ENCODE results near the gene MACROD2.

Gene MACROD2

DNA sequence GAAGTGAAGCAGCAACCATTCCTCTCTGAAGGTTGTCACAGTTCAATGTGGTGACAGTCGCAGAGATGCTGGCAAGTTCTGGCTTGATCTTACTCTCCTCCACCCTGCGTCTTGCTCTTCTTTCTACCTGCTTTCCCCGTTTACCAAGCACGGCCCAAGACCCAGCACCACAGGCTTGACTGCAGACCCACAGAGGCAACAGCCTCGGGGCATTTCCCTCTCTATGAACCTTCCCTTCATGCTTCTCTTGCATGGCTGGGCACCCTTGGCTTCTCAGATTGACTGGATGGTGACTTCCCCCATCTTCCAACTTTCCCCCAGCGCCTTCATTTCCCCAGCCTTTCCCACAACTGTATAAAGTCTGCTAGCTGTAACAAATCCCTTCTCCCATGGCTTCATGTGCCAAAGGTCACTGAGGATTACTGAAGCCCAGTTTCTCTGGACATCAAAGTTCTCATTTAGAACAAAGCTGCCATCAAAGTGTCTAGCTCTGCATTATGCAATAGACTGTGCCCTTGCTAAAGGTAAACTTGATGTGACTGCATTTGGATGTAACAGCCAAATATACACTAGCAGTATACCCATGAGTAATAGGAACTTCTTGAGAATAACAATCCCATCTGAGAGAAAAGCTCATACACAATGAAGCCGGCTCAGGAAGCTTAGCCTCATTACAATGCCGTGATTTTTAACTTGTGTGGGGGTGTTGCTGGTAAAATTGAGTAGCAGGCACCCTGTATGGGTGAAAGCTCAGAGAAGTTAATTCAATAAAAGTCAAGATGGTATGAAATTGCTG, 1065.1 kb downstream of the MACROD2 start:
- TF ChIP-seq ZNF398 (tag by site-specific recombination; IDR thresholded peaks at IDR 0.05), result no peak
- no peak for TF ChIP-seq KLF8 (tag by site-specific recombination; IDR thresholded peaks at IDR 0.05)
- no peak for TF ChIP-seq IKZF3 (tag by site-specific recombination; IDR thresholded peaks at IDR 0.05)
- no peak for TF ChIP-seq ZFP3 (tag by site-specific recombination; IDR thresholded peaks at IDR 0.05; ENCODE audit: low read depth)
- no peak for TF ChIP-seq ZNF155 (tag by site-specific recombination; IDR thresholded peaks at IDR 0.05)
- TF ChIP-seq, protein P1, sequence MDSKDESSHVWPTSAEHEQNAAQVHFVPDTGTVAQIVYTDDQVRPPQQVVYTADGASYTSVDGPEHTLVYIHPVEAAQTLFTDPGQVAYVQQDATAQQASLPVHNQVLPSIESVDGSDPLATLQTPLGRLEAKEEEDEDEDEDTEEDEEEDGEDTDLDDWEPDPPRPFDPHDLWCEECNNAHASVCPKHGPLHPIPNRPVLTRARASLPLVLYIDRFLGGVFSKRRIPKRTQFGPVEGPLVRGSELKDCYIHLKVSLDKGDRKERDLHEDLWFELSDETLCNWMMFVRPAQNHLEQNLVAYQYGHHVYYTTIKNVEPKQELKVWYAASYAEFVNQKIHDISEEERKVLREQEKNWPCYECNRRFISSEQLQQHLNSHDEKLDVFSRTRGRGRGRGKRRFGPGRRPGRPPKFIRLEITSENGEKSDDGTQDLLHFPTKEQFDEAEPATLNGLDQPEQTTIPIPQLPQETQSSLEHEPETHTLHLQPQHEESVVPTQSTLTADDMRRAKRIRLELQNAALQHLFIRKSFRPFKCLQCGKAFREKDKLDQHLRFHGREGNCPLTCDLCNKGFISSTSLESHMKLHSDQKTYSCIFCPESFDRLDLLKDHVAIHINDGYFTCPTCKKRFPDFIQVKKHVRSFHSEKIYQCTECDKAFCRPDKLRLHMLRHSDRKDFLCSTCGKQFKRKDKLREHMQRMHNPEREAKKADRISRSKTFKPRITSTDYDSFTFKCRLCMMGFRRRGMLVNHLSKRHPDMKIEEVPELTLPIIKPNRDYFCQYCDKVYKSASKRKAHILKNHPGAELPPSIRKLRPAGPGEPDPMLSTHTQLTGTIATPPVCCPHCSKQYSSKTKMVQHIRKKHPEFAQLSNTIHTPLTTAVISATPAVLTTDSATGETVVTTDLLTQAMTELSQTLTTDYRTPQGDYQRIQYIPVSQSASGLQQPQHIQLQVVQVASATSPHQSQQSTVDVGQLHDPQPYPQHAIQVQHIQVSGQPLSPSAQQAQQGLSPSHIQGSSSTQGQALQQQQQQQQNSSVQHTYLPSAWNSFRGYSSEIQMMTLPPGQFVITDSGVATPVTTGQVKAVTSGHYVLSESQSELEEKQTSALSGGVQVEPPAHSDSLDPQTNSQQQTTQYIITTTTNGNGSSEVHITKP (tag by site-specific recombination; IDR thresholded peaks at IDR 0.05), result no peak
- no peak for TF ChIP-seq RBAK (tag by site-specific recombination; IDR thresholded peaks at IDR 0.05)
- TF ChIP-seq ZNF791 (tag by site-specific recombination; IDR thresholded peaks at IDR 0.05), result no peak
- no peak for TF ChIP-seq ZNF121 (tag by site-specific recombination; IDR thresholded peaks at IDR 0.05)
- TF ChIP-seq ZNF48 (tag by site-specific recombination; IDR thresholded peaks at IDR 0.05), result no peak
- TF ChIP-seq ZNF707 (tag by site-specific recombination; IDR thresholded peaks at IDR 0.05), result no peak
- no peak overlapping the region for H3K4me3 ChIP-seq (ENCODE audit: low read depth, low read length)
- ChIA-PET CTCF (interaction anchor here (0.6 kb wide), 1 partner anchor 17 kb away, joined by 3 read pairs; no protein-coding TSS in a partner anchor), POLR2A (interaction anchor here (0.7 kb wide), 1 partner anchor 20 kb away, joined by 3 read pairs; no protein-coding TSS in a partner anchor)
- H3K9me3 ChIP-seq (ENCODE audit: control insufficient read depth, insufficient read depth, low read depth, low read length), result no peaks in the 10 kb centered on the region
- H3K27ac ChIP-seq (ENCODE audit: extremely low read depth, low read depth, low read length), result no peak overlapping the region
- no peaks in the 10 kb centered on the region for H3K4me1 ChIP-seq (ENCODE audit: control insufficient read depth, insufficient read depth, low read length)
- no peaks in the 10 kb centered on the region for H3K36me3 ChIP-seq (ENCODE audit: control insufficient read depth in 2 of 2, insufficient read depth in 1 of 2, low read length in 2 of 2)

DNA sequence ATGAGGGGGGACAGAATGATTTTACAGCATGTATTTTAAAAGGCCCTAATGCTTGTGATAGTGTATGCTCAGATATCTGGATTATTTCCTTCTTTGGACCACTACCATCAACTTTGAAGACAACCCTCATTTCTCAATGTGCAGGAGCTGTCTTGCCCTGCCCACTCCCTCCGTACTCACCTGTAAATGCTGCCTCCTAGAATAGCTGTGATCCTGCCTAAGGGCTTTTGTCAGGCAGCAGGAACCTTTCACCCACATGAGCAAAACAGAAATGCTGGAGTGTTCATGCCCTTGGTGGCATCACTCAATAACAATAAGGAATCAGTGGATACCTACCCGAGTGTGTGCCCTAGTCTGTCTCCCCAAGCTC, 1065.7 kb downstream of the MACROD2 start:
- ChIA-PET CTCF (interaction anchor here (0.6 kb wide), 1 partner anchor 16 kb away, joined by 3 read pairs; no protein-coding TSS in a partner anchor), POLR2A (interaction anchor here (0.7 kb wide), 1 partner anchor 20 kb away, joined by 3 read pairs; no protein-coding TSS in a partner anchor)
- H3K4me3 ChIP-seq (ENCODE audit: low read depth, low read length), result no peak overlapping the region
- H3K9me3 ChIP-seq (ENCODE audit: control insufficient read depth, insufficient read depth, low read depth, low read length), result no peaks in the 10 kb centered on the region
- H3K4me1 ChIP-seq (ENCODE audit: control insufficient read depth, insufficient read depth, low read length), result no peaks in the 10 kb centered on the region
- H3K36me3 ChIP-seq (ENCODE audit: control insufficient read depth in 2 of 2, insufficient read depth in 1 of 2, low read length in 2 of 2), result no peaks in the 10 kb centered on the region
- no peak for TF ChIP-seq ZFHX2 (tag by site-specific recombination; conservative IDR thresholded peaks at IDR 0.05)
- no peak for TF ChIP-seq ZNF791 (tag by site-specific recombination; IDR thresholded peaks at IDR 0.05)
- TF ChIP-seq ZNF239 (tag by site-specific recombination; IDR thresholded peaks at IDR 0.05), result no peak
- TF ChIP-seq ZNF404 (tag by site-specific recombination; IDR thresholded peaks at IDR 0.05), result no peak
- no peak for TF ChIP-seq ZSCAN16 (tag by site-specific recombination; IDR thresholded peaks at IDR 0.05)
- no peak for TF ChIP-seq ZNF324 (tag by site-specific recombination; IDR thresholded peaks at IDR 0.05)
- TF ChIP-seq KLF10 (tag by site-specific recombination; IDR thresholded peaks at IDR 0.05), result no peak
- H3K27ac ChIP-seq (ENCODE audit: extremely low read depth, low read depth, low read length), result no peak overlapping the region
